Measurements from ENCODE around the gene PKNOX2. TPM values are rescaled to one million over a fixed set of nuclear protein-coding genes. Genes with fewer than 3 reads are reported as not detected.
A peak's percentile ranks its signal among the peaks of the same experiment; 100 is the strongest.

Gene PKNOX2
- total RNA-seq, 1 experiment from 2014 or later, result 3.7 TPM

- TF ChIP-seq ZNF671 (CRISPR knock-in tag; IDR thresholded peaks at IDR 0.05), result no peak
- no peak for TF ChIP-seq CTCF (IDR thresholded peaks at IDR 0.05)
- no peak for TF ChIP-seq ZNF121 (CRISPR knock-in tag; IDR thresholded peaks at IDR 0.05)
These were observed 495 bp upstream of the PKNOX2 start (continued) for GRCh38 chr11:125164091-125164421.

- POLR2A ChIA-PET, result interaction anchor here (1.1 to 2.5 kb wide), 2 partner anchors 70 to 98 kb away, joined by 3 to 7 read pairs; no protein-coding TSS in a partner anchor
These were observed 726 bp downstream of the PKNOX2 start for GRCh38 chr11:125165111-125165842.

More at GRCh38 chr11:125165111-125165842, 726 bp downstream of the PKNOX2 start:
- Mint-ChIP-seq H3K4me1 (peaks cover 73% of the 10 kb centered on the region), H3K4me3 (peak overlapping the region; percentile 84), H3K27ac (no peak overlapping the region), H3K9me3 (no peaks in the 10 kb centered on the region), H3K36me3 (no peaks in the 10 kb centered on the region; the same call in 1 of the 2 replicates), H3K27me3 (ENCODE audit: low read depth) (peaks cover 64% of the 10 kb centered on the region)
- no peak for TF ChIP-seq ZBTB21 (CRISPR knock-in tag; IDR thresholded peaks at IDR 0.05; ENCODE audit: borderline replicate concordance)
- peak; percentile 28; the same call in 1 of the 2 replicates for TF ChIP-seq HMGXB4 (CRISPR knock-in tag; IDR thresholded peaks at IDR 0.05)
- TF ChIP-seq ATF2 (CRISPR knock-in tag; IDR thresholded peaks at IDR 0.05; ENCODE audit: borderline replicate concordance, low read depth), result no peak
- peak; percentile 21; the same call in 1 of the 2 replicates for TF ChIP-seq SP1 (CRISPR knock-in tag; conservative IDR thresholded peaks at IDR 0.05)
- no peak for TF ChIP-seq EMX1 (CRISPR knock-in tag; IDR thresholded peaks at IDR 0.05)
- TF ChIP-seq JUN (CRISPR knock-in tag; IDR thresholded peaks at IDR 0.05), result no peak
- no peak for TF ChIP-seq ZNF425 (CRISPR knock-in tag; conservative IDR thresholded peaks at IDR 0.05)
- TF ChIP-seq USF1 (CRISPR knock-in tag; IDR thresholded peaks at IDR 0.05), result no peak
- CTCF ChIA-PET, result interaction anchor here (0.6 to 7.1 kb wide), 21 partner anchors 14 to 268 kb away, joined by 3 to 75 read pairs (median 5); no protein-coding TSS in a partner anchor
- DNase-seq (ENCODE audit: low spot score), result peak; percentile 50
- ATAC-seq, result peak; percentile 2

Data from WTC11 (cell line).